Neural crest cell (in vitro differentiated cells): ENCODE data around the gene PERP. TPM values are rescaled to one million over a fixed set of nuclear protein-coding genes. Genes with fewer than 3 reads are reported as not detected.
A peak's percentile ranks its signal among the peaks of the same experiment; 100 is the strongest.

Source experiments
- DNase-seq: peaks from one replicate; pipeline ENCODE4 v3.0.0; 2021; ENCODE audit warnings: low read depth, mixed read lengths, low spot score
- H3K27ac Mint-ChIP-seq: one replicate; pipeline ENCODE4 v1.8.0; 2021; ENCODE audit warnings: mild to moderate bottlenecking, mixed read lengths; ENCODE audit not compliant: unreplicated experiment
- H3K27me3 Mint-ChIP-seq: 2 replicates; pipeline ENCODE4 v1.8.0; 2021; ENCODE audit warnings: low read depth, mild to moderate bottlenecking, mixed read lengths
- H3K36me3 Mint-ChIP-seq: 2 replicates; pipeline ENCODE4 v1.8.0; 2021; ENCODE audit warnings: low read depth, mild to moderate bottlenecking, mixed read lengths
- H3K4me1 Mint-ChIP-seq: 2 replicates; pipeline ENCODE4 v1.8.0; 2021; ENCODE audit warnings: mixed read lengths
- H3K4me3 Mint-ChIP-seq: one replicate; pipeline ENCODE4 v1.8.0; 2021; ENCODE audit warnings: mild to moderate bottlenecking, mixed read lengths
- H3K9me3 Mint-ChIP-seq: 2 replicates; pipeline ENCODE4 v1.8.0; 2021; ENCODE audit warnings: mixed read lengths
- CTCF ChIP-seq: fragments of 200-600 bp; sonication (generic); conservative IDR thresholded peaks from 2 replicates; pipeline ENCODE4 v1.5.0; 2021; ENCODE audit warnings: antibody characterized with exemption, mild to moderate bottlenecking
- total RNA-seq: library from RNA; stranded (reverse); gene quantifications from 2 replicates; pipeline ENCODE4 v1.2.1, GENCODE V29; 2021

Gene PERP
- total RNA-seq, 1 donor from 2014 or later, result 3.3 TPM

DNA sequence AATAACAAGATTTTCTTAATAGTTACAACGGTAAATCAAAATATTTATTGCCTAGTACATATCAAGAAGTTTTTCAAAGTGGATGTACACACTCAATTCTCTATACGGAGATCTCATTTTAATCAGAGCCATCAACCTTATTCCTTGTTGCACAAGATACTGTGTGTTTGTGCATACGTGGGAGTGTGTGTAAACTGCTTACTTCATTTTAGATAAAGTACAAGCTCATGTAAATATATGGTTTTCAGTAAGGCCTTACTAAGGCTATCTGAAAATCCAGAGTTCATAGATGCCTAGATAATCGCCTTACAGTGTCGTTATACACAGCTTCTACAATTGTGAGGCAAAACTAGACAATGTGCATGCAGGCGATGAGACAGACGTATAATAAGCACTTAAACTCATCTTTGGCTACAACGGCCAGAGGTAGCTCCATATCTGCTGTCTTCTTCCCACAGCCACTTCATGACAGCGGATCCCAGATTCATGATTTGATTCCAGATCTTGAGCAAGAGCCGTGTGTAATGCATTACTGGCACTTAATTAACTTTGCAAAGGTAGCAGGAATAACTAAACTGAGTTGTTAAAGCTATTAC, 2.5 kb downstream of the PERP start:
- TF ChIP-seq CTCF, result no peak
- H3K4me3 Mint-ChIP-seq, result peak overlapping the region; percentile 20

DNA sequence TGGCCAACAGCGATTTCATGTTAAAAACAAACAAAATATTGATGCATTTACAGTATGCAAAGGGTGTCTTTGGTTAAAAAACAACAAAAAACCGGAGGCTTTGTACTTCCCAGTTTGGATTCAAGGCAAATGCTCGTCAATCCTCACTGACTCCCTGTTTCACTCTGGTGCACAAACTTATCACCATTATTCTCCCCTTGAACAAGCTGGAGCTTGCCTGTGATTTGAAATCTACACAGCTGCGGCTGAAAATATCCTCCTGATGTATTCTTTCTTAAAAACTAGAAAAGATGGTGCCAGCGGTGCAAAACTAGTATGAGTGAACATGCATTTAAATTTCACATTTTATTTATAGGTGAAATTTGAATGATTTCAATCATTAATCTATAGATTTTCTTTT, 3.3 kb downstream of the PERP start:
- Mint-ChIP-seq H3K4me3 (no peak overlapping the region), H3K27ac (no peak overlapping the region), H3K9me3 (no peaks in the 10 kb centered on the region), H3K36me3 (no peaks in the 10 kb centered on the region), H3K27me3 (peaks cover 43% of the 10 kb centered on the region), H3K4me1 (peaks cover 19% of the 10 kb centered on the region)
- TF ChIP-seq CTCF, result no peak
- DNase-seq, result no peak

More for the DNA sequence above, 2.5 kb downstream of the PERP start:
- no peaks in the 10 kb centered on the region for H3K36me3 Mint-ChIP-seq
- H3K27me3 Mint-ChIP-seq, result peaks cover 48% of the 10 kb centered on the region
- H3K27ac Mint-ChIP-seq, result no peak overlapping the region
- DNase-seq, result no peak
- no peaks in the 10 kb centered on the region for H3K9me3 Mint-ChIP-seq
- peaks cover 19% of the 10 kb centered on the region for H3K4me1 Mint-ChIP-seq

DNA sequence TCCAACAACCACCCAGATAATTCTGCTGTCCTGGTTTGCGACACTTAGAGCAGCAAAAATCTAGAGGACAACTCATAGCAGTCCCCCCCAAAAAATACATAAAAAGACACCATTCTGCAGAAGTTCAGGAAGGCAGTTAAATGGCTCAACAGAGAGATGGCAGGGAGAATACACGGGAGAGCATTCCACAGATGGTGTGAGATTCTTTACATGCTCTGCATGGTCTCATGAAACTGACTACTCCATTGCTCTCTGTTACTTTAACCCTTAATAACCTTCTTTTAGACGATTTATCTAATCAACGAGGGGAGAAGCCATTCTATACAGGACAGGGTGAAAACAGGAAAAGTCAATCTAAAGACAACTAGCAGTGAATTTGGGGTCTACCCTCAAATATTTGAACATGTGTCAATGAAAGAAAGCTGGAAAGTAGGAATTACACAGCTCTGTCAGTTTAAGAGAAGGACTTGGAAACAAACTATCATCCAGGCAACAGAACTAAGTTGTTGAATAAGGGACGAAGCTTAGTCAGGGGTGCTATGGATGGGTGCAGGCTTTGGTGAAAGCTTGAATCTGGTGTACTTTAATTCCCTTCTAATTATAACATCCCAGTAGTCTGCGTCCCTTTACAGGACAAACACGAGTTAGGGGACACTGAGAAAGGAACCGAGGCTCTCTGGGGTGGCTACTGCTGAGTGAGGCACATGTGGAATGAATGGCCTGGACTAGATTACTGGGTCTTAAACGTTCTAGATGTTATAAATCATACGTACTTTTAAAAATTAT, 5.1 kb downstream of the PERP start:
- Mint-ChIP-seq H3K4me3 (no peak overlapping the region), H3K4me1 (peaks cover 12% of the 10 kb centered on the region), H3K9me3 (no peaks in the 10 kb centered on the region), H3K27me3 (peaks cover 27% of the 10 kb centered on the region), H3K27ac (no peak overlapping the region), H3K36me3 (no peaks in the 10 kb centered on the region)
- no peak for DNase-seq
- TF ChIP-seq CTCF, result no peak

GRCh38 chr6:138099832-138100231, 7.4 kb downstream of the PERP start:
- no peaks in the 10 kb centered on the region for H3K36me3 Mint-ChIP-seq
- no peaks in the 10 kb centered on the region for H3K9me3 Mint-ChIP-seq
- H3K4me3 Mint-ChIP-seq, result no peak overlapping the region
- no peaks in the 10 kb centered on the region for H3K4me1 Mint-ChIP-seq
- no peak for DNase-seq
- no peak overlapping the region for H3K27ac Mint-ChIP-seq
- H3K27me3 Mint-ChIP-seq, result peaks cover 5% of the 10 kb centered on the region
- TF ChIP-seq CTCF, result no peak

DNA sequence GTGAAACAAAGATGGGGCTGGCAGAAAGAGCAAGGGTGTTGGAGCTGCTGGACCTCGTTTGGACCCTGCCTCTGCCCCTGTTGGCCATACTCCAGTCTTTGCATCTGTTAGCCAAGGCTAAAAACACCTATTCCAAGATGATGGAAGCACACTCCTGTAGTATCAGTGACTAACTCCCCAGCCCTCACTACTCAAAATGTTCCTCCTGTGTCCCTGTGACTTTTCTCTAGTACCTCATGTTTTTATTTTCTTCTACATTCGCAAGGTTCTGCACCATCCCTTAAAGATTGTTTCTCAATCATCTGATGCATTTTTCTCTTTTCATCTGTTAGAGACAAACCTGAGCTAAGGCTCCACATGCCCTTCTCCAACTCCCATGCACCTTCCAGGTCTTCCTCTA, 8.9 kb downstream of the PERP start:
- H3K9me3 Mint-ChIP-seq, result no peaks in the 10 kb centered on the region
- H3K4me3 Mint-ChIP-seq, result no peak overlapping the region
- no peak for DNase-seq
- no peak for TF ChIP-seq CTCF
- H3K27me3 Mint-ChIP-seq, result no peaks in the 10 kb centered on the region
- no peaks in the 10 kb centered on the region for H3K4me1 Mint-ChIP-seq
- no peaks in the 10 kb centered on the region for H3K36me3 Mint-ChIP-seq
- H3K27ac Mint-ChIP-seq, result no peak overlapping the region
